GM18517 (cell line): Measurements from ENCODE around the gene UGT1A10.
"Not testable (repeated sequence)": the region's sequence is repeated elsewhere in the genome, so short reads cannot be mapped to it uniquely, and the experiment has no call there.

Experiments used
- ATAC-seq: cut with Tn5 transposase; IDR thresholded peaks from one replicate; pipeline ENCODE4 v1.9.1; 2021; ENCODE audit warnings: mild to moderate bottlenecking, moderate library complexity; ENCODE audit not compliant: unreplicated experiment

Gene UGT1A10

DNA sequence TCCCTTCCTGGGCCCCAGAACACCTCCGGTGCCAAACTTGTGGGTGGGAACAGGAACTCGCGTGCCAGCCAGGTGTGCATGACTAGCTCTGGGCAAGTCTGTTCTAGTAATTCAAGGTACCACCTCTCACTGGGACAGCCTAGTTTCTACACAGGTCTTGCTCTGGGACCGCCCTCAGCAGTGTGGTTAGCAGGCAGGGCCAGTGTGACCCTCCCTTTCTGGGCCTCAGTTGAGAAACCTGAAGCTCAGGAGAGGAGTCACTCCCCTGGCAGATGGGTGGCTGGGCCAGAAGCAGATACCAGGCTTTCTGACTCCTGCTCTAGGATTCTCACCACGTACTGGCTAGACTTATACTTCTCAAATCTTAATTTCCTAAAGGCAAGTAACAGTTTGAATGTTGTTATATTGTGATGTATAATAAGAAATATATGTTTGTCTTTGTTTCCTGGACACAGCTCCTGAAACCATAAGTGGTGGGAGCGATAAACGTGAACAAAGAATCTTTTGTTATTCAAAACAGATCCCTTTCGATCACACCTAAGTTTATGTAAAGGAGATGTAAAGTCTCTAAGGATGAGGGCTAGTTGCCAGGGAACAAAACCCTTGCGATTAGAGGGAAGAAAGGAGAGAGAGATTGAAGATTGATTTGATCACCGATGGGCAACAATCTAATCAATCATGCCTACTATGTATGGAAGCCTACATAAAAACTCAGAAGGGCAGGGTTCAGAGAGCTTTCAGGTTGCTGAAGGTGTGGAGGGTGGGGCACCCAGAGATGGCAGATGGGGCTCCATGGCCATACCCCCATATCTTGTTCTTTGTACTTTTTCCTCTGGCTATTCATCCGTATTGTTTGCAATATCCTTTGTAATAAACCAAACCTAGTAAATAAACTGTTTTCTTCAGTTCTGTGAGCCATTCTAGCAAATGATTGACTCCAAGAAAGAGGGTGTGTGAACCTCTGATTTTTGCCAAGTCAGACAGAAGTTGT is 55.5 kb downstream of the UGT1A10 start:
- ATAC-seq = no peak

GRCh38 chr2:233692648-233693047 is 56.4 kb downstream of the UGT1A10 start, which contains the start of gene UGT1A6:
UGT1A6 (plus strand) TSS chr2:233692890; CDS start chr2:233693005, 115 bp downstream.
- ATAC-seq = no peak

- ATAC-seq = no peak
These were observed 57.7 kb downstream of the UGT1A10 start for GRCh38 chr2:233693963-233694362.

GRCh38 chr2:233698740-233699139 is 62.5 kb downstream of the UGT1A10 start:
- no peak for ATAC-seq

DNA sequence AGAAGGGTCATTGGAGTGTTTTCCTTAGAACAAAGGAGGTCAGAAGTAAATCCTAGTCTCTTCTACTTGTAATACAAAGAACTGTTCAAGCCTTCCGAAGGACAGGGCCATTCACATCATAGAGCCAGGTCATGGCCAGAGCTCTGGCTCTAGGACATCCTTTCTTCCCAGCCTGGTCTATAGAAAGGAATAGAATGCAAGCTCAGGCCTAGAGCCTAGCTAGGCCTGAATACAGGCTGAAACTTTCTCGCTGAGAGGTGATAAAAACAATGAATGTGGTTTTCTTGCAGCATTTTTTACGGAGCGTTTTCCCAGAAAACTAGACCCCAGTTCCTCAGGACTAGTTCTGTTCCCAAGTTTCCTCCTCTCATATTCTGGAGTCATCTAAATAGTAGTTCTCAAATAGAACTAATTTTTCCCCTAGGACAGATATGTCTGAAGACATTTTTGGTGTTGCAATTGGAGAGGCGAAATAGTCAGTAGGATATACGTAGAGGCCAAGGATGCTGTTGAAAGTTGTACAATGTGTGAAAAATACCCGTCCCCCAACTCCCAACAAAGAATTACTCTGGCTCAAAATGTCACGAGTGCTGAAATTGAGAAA is 63.3 kb downstream of the UGT1A10 start:
- no peak for ATAC-seq

- no peak for ATAC-seq
These were observed 63.9 kb downstream of the UGT1A10 start for GRCh38 chr2:233700028-233700635.

GRCh38 chr2:233700842-233701241 is 64.6 kb downstream of the UGT1A10 start:
- not testable (repeated sequence) for ATAC-seq

DNA sequence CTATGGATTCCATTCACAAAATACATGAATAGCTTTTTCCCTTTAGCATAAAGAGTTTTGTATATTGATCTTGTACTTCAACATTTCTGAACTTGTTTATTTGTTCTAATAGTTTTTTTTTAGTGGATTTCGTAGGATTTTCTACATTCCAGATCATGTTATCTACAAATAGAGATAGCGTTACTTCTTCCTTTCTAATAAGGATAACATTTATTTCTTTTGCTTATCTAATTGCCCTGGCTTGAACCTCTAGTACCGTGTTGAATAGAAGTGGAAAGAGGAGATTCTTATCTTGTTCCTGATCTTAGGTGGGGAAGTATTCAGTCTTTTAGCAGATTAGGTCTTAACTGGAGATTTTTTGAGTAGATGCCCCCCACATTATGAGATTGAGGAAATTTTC is 66.0 kb downstream of the UGT1A10 start:
- ATAC-seq = no peak

GRCh38 chr2:233705911-233706506 is 69.8 kb downstream of the UGT1A10 start:
- no peak for ATAC-seq

DNA sequence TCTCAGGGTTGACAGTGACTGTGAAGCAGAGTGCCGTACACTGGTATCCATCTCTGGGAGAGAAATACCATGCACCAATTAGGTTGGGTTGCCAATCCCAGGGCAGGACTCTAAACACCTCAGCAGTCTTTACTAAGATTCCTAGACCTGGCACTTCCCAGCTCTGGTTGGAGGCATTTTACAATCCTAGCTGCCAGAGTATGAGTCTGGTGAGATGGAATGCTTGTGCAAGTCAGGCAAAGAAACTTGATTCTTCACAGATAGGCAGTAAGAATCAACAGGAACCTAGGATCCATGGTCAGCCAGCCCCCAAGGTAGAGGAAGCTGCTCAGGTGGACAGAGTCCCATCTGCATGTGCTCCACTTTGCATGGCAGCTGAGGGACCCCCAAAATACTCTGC is 70.5 kb downstream of the UGT1A10 start:
- no peak for ATAC-seq

GRCh38 chr2:233707940-233708644 is 71.8 kb downstream of the UGT1A10 start:
- no peak for ATAC-seq

DNA sequence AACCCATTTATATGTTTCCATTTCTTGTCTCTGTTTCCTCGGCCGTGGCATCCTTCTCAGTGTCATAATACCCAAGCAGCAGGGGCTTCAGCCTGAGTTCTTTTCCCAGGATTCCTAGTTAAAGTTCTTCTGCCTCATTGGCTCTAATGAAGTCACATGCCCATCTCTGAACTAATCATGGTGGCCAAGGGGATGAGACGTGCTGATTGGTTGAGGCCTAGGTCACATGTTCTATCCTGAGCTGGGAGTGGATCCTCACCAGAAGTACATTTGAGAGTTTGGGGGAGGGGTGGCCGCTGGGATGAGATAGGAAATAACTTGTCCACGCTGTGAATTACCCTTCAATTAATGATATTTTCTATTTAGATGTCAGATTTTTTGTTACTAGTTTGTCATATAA is 72.7 kb downstream of the UGT1A10 start:
- ATAC-seq = no peak

GRCh38 chr2:233711312-233712008 is 75.2 kb downstream of the UGT1A10 start:
- ATAC-seq = no peak

- ATAC-seq = no peak
These were observed 76.5 kb downstream of the UGT1A10 start, which contains the start of gene UGT1A5 for GRCh38 chr2:233712611-233713261. UGT1A5 (plus strand) TSS chr2:233712907; CDS start chr2:233712992, 85 bp downstream.

DNA sequence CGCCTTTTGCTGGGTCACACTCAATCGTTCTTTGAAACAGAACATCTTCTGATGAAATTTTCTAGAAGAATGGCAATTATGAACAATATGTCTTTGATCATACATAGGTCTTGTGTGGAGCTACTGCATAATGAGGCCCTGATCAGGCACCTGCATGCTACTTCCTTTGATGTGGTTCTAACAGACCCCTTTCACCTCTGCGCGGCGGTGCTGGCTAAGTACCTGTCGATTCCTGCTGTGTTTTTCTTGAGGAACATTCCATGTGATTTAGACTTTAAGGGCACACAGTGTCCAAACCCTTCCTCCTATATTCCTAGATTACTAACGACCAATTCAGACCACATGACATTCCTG is 77.0 kb downstream of the UGT1A10 start:
- no peak for ATAC-seq

DNA sequence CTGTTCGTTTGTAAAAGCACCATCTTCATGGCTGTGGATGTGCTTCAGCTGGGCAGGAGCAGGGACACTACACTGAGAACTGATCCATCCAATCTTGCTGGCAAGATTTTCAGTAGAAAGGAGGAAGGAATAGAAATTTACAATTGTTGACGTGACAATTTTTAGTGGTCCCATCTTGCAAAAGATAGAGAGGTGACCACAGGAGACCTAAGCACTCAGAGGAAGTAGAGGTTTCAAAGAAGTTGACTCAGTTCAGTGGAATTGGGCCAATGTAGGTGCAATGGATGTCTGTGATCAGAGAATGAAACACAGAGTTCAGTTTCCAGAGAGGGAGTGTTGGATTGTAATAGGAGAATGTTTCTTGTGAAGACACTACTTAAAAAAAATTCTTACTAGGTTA is 77.9 kb downstream of the UGT1A10 start:
- ATAC-seq = no peak

GRCh38 chr2:233718552-233718951 is 82.3 kb downstream of the UGT1A10 start, which contains the start of gene UGT1A4:
UGT1A4 (plus strand) TSS chr2:233718736; CDS start chr2:233718821, 85 bp downstream.
- no peak for ATAC-seq

- ATAC-seq = no peak
These were observed 92.6 kb downstream of the UGT1A10 start, which contains the start of gene UGT1A3 for GRCh38 chr2:233728723-233729301. UGT1A3 (plus strand) TSS chr2:233729042; CDS start chr2:233729127, 85 bp downstream.
